DND-41 (cell line): Measurements from ENCODE around the gene KRTAP10-3.

ENCODE experiments used
- ATAC-seq: fragments of 200-7000 bp; cut with Tn5 transposase; 3 replicates; pipeline ENCODE4 v1.9.1; 2021; ENCODE audit warnings: low read depth; ENCODE audit not compliant: insufficient read depth
- DNase-seq: peaks from one replicate; pipeline ENCODE4 v3.0.0-alpha.2; 2020
- H2AFZ ChIP-seq: 2 replicates; pipeline ENCODE4 v1.6.0; 2012; ENCODE audit warnings: low read depth, low read length
- H3K27ac ChIP-seq: 2 replicates; pipeline ENCODE4 v1.5.1; 2012; ENCODE audit warnings: low read length, inconsistent platforms
- H3K27me3 ChIP-seq: fragments of 200-600 bp; sonication (generic); 2 replicates; pipeline ENCODE4 v1.6.0; 2012; ENCODE audit warnings: low read length, mild to moderate bottlenecking, inconsistent platforms; ENCODE audit not compliant: insufficient read depth, poor library complexity
- H3K36me3 ChIP-seq: 2 replicates; pipeline ENCODE4 v1.5.1; 2012; ENCODE audit warnings: low read length, inconsistent platforms; ENCODE audit not compliant: insufficient read depth
- H3K4me1 ChIP-seq: 2 replicates; pipeline ENCODE4 v1.5.1; 2012; ENCODE audit warnings: mild to moderate bottlenecking, low read length; ENCODE audit not compliant: insufficient read depth
- H3K4me2 ChIP-seq: 2 replicates; pipeline ENCODE4 v1.6.0; 2012; ENCODE audit warnings: mild to moderate bottlenecking, moderate library complexity, low read length, inconsistent platforms; ENCODE audit not compliant: insufficient read depth
- H3K4me3 ChIP-seq, 2 experiments: fragments of 200-600 bp in 1 of 2; shearing (Covaris generic) in 1 of 2; 2 replicates each; pipeline ENCODE4 v1.5.1; 2012 to 2016; ENCODE audit warnings: inconsistent platforms in 2 of 2, low read length in 2 of 2, mild to moderate bottlenecking in 2 of 2, low read depth in 1 of 2, moderate library complexity in 1 of 2
- H3K79me2 ChIP-seq: 2 replicates; pipeline ENCODE4 v1.6.0; 2012; ENCODE audit warnings: low read length, inconsistent platforms; ENCODE audit not compliant: insufficient read depth
- H3K9ac ChIP-seq: 2 replicates; pipeline ENCODE4 v1.6.0; 2012; ENCODE audit warnings: low read depth, mild to moderate bottlenecking, inconsistent platforms, low read length, moderate library complexity
- H3K9me3 ChIP-seq: 2 replicates; pipeline ENCODE4 v1.5.1; 2012; ENCODE audit warnings: low read length, moderate library complexity, mild to moderate bottlenecking, inconsistent platforms; ENCODE audit not compliant: insufficient read depth, severe bottlenecking
- H4K20me1 ChIP-seq: 2 replicates; pipeline ENCODE4 v1.6.0; 2012; ENCODE audit warnings: low read length; ENCODE audit not compliant: insufficient read depth
- EZH2 ChIP-seq: IDR thresholded peaks from 3 replicates; pipeline ENCODE4 v1.6.1; 2012; ENCODE audit warnings: borderline replicate concordance, low read depth, mild to moderate bottlenecking, moderate library complexity, low read length, inconsistent platforms; ENCODE audit not compliant: severe bottlenecking
- TF ChIP-seq, protein P1 (sequence below): IDR thresholded peaks from 2 replicates; pipeline ENCODE4 v1.5.1; 2012; ENCODE audit warnings: borderline replicate concordance, low read length, moderate library complexity, mild to moderate bottlenecking; ENCODE audit not compliant: poor library complexity, severe bottlenecking; ENCODE audit errors: extremely low read depth

The KRTAP10-3 gene

DNA sequence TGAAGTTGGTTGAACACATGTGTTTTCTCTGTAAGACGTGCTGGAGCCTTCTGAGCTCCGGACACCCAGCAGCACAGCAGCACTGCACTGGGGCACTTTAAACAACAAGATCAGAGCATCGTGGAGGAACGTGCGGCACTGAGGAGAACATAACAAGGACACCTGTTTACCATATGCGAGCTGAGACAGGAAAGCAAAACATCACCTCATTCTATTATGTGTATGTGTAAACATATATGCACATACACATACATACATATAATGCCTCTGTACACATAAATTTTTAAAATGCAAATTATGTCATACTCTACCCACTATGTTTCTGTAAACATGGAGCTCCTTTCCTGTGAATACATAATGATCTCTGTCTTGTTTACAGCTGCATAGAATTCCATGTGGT lies 36.9 kb upstream of the KRTAP10-3 start:
- no peaks in the 10 kb centered on the region for H3K27me3 ChIP-seq

DNA sequence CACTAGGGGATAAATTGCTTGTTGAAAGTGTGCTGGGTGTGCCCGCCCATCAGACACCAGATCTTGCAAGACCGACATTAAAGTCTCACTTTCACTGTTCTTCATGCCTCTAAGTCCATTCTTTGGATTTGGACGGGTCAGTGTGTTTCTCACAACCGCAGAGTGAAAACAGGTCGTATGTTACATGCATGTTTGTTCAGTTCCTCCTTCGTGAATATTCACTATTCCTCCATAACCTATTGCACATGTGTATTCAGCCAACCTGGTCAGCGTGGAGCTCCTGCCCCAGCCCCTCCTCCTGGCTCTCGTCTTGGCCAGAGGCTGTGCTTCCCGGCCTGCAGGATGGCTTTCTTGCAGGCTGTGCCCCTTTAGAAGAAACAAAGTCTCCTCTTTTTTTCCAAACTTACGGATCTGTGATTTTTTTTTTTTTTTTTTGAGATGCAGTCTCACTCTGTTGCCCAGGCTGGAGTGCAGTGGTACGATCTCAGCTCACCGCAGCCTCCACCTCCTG lies 35.9 kb upstream of the KRTAP10-3 start:
- TF ChIP-seq, protein P1, sequence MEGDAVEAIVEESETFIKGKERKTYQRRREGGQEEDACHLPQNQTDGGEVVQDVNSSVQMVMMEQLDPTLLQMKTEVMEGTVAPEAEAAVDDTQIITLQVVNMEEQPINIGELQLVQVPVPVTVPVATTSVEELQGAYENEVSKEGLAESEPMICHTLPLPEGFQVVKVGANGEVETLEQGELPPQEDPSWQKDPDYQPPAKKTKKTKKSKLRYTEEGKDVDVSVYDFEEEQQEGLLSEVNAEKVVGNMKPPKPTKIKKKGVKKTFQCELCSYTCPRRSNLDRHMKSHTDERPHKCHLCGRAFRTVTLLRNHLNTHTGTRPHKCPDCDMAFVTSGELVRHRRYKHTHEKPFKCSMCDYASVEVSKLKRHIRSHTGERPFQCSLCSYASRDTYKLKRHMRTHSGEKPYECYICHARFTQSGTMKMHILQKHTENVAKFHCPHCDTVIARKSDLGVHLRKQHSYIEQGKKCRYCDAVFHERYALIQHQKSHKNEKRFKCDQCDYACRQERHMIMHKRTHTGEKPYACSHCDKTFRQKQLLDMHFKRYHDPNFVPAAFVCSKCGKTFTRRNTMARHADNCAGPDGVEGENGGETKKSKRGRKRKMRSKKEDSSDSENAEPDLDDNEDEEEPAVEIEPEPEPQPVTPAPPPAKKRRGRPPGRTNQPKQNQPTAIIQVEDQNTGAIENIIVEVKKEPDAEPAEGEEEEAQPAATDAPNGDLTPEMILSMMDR = no peak
- H3K27ac ChIP-seq = no peak overlapping the region
- H3K27me3 ChIP-seq = no peaks in the 10 kb centered on the region
- H3K4me2 ChIP-seq = no peak overlapping the region
- DNase-seq (no peak), ATAC-seq (no peak)
- no peak overlapping the region for H3K4me3 ChIP-seq
- no peak overlapping the region for H3K9ac ChIP-seq
- no peak overlapping the region for H2AFZ ChIP-seq
- no peaks in the 10 kb centered on the region for H4K20me1 ChIP-seq
- H3K4me1 ChIP-seq = no peaks in the 10 kb centered on the region
- no peaks in the 10 kb centered on the region for H3K9me3 ChIP-seq
- H3K79me2 ChIP-seq = no peaks in the 10 kb centered on the region
- no peaks in the 10 kb centered on the region for H3K36me3 ChIP-seq

More for the DNA sequence above, 36.9 kb upstream of the KRTAP10-3 start:
- DNase-seq (no peak), ATAC-seq (no peak)
- no peaks in the 10 kb centered on the region for H3K4me1 ChIP-seq
- TF ChIP-seq EZH2 = no peak
- TF ChIP-seq, protein P1 = no peak
- no peak overlapping the region for H3K27ac ChIP-seq
- H3K9me3 ChIP-seq = no peaks in the 10 kb centered on the region
- no peaks in the 10 kb centered on the region for H3K36me3 ChIP-seq
- no peak overlapping the region for H2AFZ ChIP-seq
- no peaks in the 10 kb centered on the region for H4K20me1 ChIP-seq
- no peak overlapping the region for H3K4me3 ChIP-seq
- H3K9ac ChIP-seq = no peak overlapping the region
- H3K4me2 ChIP-seq = no peak overlapping the region
- H3K79me2 ChIP-seq = no peaks in the 10 kb centered on the region

DNA sequence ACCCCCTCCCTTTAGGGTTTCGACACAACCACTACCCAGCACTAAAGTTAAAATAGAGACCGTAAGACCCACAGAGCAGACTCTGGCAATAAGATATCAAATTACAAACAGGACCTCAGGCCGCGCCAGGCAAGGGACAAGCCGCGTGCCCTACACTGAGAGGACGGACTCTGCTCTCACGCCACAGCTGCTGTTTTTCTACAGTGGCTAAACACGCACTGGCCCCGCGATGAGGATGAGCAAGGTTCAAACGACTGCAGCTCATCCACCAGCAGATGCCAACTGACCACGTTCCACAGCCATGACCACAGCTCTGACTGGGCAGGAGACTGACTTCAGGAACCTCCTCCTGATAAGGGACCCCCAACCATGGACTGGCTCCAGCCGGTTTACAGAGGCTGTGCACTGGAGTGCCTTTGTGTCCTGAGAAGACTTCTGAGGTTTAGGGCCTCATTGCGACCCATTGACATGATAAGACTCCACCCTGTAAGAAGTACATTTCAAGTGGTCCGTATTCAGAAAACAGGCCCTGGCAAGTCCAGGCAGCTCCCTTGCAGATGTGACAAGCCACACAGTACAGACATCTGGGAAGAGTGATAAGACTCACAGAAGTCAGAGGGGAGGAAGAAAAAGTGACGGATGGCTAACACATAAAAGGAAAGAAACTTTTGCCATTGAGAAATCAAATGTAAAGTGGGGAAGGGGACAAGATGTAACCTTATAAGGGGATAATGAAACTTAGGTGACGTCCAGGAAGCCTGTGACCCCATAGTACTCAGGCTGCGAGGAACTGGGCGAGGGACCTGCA lies 35.2 kb upstream of the KRTAP10-3 start:
- Histone ChIP-seq H3K27me3 (no peaks in the 10 kb centered on the region), H3K4me1 (no peaks in the 10 kb centered on the region), H3K9me3 (no peaks in the 10 kb centered on the region), H3K79me2 (no peaks in the 10 kb centered on the region), H2AFZ (no peak overlapping the region), H3K4me2 (no peak overlapping the region), H4K20me1 (no peaks in the 10 kb centered on the region), H3K36me3 (no peaks in the 10 kb centered on the region), H3K4me3 (no peak overlapping the region), H3K27ac (no peak overlapping the region), H3K9ac (no peak overlapping the region)
- no peak for DNase-seq
- TF ChIP-seq, protein P1 = no peak
- TF ChIP-seq EZH2 = no peak
- ATAC-seq = no peak
